Tongue (tissue), 2 donors: ENCODE data around the gene RASGRF2. TPM values are rescaled to one million over a fixed set of nuclear protein-coding genes. Genes with fewer than 3 reads are reported as not detected.
"Not testable (repeated sequence)": the region's sequence is repeated elsewhere in the genome, so short reads cannot be mapped to it uniquely, and the experiment has no call there.

ENCODE experiments used
- DNase-seq: peaks from one replicate; pipeline ENCODE4 v3.0.0-alpha.2; 2015
- total RNA-seq: library from RNA; depleted of rRNA; stranded (reverse); fragments of >200 nt; gene quantifications from one replicate; pipeline ENCODE4 v1.2.3, GENCODE V29; 2014

RASGRF2 gene
- total RNA-seq, 1 donor from 2014 or later, result 3.8 TPM

GRCh38 chr5:81021951-81022687 is 62.0 kb downstream of the RASGRF2 start:
- no peak for DNase-seq

- no peak for DNase-seq
These were observed 62.5 kb downstream of the RASGRF2 start for GRCh38 chr5:81022688-81023084.

- DNase-seq, result no peak
These were observed 63.3 kb downstream of the RASGRF2 start for GRCh38 chr5:81023261-81023970.

- no peak for DNase-seq
These were observed 67.4 kb downstream of the RASGRF2 start for GRCh38 chr5:81027481-81028058.

DNA sequence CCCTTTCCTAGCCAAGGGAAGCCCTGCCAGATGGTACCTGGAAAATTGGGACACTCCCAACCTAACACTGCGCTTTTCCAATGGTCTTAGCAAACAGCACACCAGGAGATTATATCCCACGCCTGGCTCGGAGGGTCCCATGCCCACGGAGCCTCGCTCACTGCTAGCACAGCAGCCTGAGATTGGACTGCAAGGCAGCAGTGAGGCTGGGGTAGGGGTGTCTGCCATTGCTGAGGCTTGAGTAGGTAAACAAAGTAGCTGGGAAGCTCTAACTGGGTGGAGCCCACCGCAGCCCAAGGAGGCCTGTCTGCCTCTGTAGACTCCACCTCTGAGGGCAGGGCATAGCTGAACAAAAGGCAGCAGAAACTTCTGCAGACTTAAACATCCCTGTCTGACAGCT is 68.7 kb downstream of the RASGRF2 start:
- not testable (repeated sequence) for DNase-seq

GRCh38 chr5:81029736-81030135 is 69.6 kb downstream of the RASGRF2 start:
- not testable (repeated sequence) for DNase-seq

GRCh38 chr5:81030236-81031034 is 70.3 kb downstream of the RASGRF2 start:
- not testable (repeated sequence) for DNase-seq

- no peak for DNase-seq
These were observed 75.4 kb downstream of the RASGRF2 start for GRCh38 chr5:81035522-81035921.

- DNase-seq, result no peak
These were observed 78.3 kb downstream of the RASGRF2 start for GRCh38 chr5:81038495-81038894.

DNA sequence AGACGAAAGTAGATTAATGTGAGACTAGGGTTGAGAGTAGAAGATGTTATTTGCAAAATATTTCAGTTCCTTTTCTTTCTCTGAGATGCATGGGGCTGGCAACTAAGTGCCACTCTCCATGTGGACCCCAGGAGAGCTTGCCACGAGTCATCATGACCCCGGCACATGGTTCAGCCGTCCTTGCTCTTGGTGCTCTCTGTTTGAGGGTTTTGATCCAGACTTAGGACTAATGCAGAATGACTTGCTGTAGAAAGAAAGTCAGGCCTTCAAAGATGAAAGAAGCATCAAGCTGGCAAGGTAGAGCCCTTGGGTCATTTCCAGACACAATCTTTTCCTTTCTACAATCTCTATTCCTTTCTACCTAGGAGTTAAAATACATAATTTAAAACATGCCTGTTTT is 84.7 kb downstream of the RASGRF2 start:
- DNase-seq, result no peak

- DNase-seq, result no peak
These were observed 85.2 kb downstream of the RASGRF2 start for GRCh38 chr5:81045389-81045807.

GRCh38 chr5:81046041-81046440 is 85.9 kb downstream of the RASGRF2 start:
- DNase-seq, result no peak

- DNase-seq, result no peak
These were observed 92.2 kb downstream of the RASGRF2 start for GRCh38 chr5:81052325-81052724.

DNA sequence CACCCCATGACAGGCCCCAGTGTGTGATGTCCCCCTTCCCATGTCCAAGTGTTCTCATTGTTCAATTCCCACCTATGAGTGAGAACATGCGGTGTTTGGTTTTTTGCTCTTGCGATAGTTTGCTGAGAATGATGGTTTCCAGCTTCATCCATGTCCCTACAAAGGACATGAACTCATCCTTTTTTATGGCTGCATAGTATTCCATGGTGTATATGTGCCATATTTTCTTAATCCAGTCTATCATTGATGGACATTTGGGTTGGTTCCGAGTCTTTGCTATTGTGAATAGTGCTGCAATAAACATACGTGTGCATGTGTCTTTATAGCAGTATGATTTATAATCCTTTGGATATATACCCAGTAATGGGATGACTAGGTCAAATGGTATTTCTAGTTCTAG is 93.1 kb downstream of the RASGRF2 start:
- not testable (repeated sequence) for DNase-seq

DNA sequence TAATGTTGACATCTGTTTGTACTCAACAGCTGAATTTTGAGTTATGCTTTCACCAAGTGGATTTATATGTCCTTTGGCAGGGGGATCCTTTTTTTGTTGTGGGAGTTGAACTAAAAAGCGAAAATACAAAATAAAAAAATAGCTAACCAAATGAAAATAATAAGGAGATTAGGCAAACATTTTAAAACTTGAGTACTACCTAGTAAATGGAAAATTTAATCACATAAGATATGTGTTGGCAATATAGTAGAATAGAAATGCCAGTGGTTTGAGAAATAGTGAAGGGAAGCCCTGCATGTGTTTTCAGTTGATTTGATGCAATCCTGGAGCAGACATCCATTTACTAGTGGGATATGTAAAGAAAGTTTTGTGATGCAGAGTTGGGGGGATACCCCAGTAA is 98.0 kb downstream of the RASGRF2 start:
- no peak for DNase-seq

- no peak for DNase-seq
These were observed 105.3 kb downstream of the RASGRF2 start for GRCh38 chr5:81065492-81065891.

- no peak for DNase-seq
These were observed 105.9 kb downstream of the RASGRF2 start for GRCh38 chr5:81066102-81066501.

GRCh38 chr5:81067406-81067805 is 107.2 kb downstream of the RASGRF2 start:
- no peak for DNase-seq

DNA sequence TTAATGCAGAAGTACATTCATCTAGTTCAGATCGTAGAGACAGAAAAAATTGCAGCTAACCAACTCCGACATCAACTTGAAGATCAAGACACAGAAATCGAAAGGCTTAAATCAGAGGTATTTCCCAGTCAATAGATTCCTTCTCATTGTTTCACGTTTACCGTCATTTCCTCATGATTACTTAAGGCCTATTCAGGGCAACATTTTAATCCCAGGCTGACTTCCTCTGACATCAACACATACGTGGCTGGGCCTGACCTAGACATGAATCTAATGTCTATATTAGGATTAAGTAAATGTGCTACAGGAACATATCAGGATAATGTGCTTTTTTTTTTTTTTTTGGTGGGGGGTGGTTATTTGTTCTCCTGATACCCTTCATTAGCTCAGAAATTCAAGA is 107.9 kb downstream of the RASGRF2 start:
- peak; percentile 6 for DNase-seq

- DNase-seq, result no peak
These were observed 108.5 kb downstream of the RASGRF2 start for GRCh38 chr5:81068635-81069034.

GRCh38 chr5:81069990-81070389 is 109.8 kb downstream of the RASGRF2 start:
- no peak for DNase-seq

DNA sequence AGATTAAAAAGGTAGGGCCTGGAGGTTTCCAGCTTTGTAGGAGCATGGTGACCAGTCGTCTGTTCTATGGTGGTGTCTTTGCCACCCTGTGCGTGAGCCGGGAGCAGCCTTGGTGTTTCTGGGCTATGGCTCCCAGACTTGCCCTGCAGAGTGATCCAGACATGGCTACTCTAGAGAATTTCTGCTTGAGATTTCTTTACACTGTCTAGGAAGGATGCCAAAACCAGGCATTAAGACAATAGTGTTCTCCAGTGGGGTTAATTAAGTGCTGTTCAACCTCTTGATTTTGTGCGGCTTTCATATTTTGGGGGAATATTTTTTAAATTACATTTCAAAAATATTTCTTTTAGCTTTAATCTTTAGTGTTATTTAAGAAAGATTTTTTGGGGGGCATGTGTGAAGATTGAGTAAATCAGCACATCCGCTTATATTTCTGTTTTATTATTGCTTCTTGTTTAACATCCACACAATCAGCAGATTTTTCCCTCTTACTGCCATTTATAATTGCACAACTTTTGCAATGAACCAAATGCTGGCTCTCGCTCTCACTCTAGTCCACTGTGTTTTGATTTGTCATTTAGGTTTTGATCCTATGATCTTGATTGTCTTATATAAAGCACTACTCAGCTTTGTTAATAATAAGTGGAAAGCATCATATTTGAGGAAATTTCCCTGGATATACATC is 110.5 kb downstream of the RASGRF2 start:
- DNase-seq, result no peak
